Gastroesophageal sphincter (tissue), 4 donors: ENCODE results near the gene FGF19. TPM values are rescaled to one million over a fixed set of nuclear protein-coding genes. Genes with fewer than 3 reads are reported as not detected.

Source experiments
- ATAC-seq: fragments of 150-250 bp; one replicate; pipeline ENCODE4 v1.9.1; 2016; ENCODE audit warnings: mild to moderate bottlenecking, moderate library complexity
- H3K27ac ChIP-seq, 4 donors: fragments of 200-600 bp; sonication (generic) in 3 of 4; 1 replicate in 3 of 4; 2 replicates in 1 of 4; pipeline ENCODE4 v1.5.1; 2016 to 2019
- H3K27me3 ChIP-seq: fragments of 200-600 bp; sonication (generic); one replicate; pipeline ENCODE4 v1.5.1; 2019
- H3K36me3 ChIP-seq, 2 donors: fragments of 200-600 bp; sonication (generic); one replicate each; pipeline ENCODE4 v1.5.1; 2019; ENCODE audit warnings: control low read depth in 1 of 2
- H3K4me1 ChIP-seq, 3 donors: fragments of 200-600 bp; sonication (generic); 1 replicate in 2 of 3; 2 replicates in 1 of 3; pipeline ENCODE4 v1.5.1; 2016 to 2019; ENCODE audit warnings: control low read depth in 2 of 3
- H3K4me3 ChIP-seq, 2 donors: fragments of 200-600 bp; sonication (generic); one replicate each; pipeline ENCODE4 v1.5.1; 2019; ENCODE audit warnings: mild to moderate bottlenecking in 1 of 2, moderate library complexity in 1 of 2
- H3K9me3 ChIP-seq, 3 donors: fragments of 200-600 bp; sonication (generic); one replicate each; pipeline ENCODE4 v1.5.1; 2017 to 2019; ENCODE audit warnings: control low read depth in 2 of 3
- EP300 ChIP-seq: sonication (generic); formaldehyde crosslinking; IDR thresholded peaks from one replicate; pipeline ENCODE4 v1.6.1; 2017; ENCODE audit warnings: antibody characterized with exemption, mild to moderate bottlenecking
- POLR2A ChIP-seq, 2 donors: fragments of 450-650 bp; IDR thresholded peaks; one replicate each; pipeline ENCODE4 v1.6.1; 2017; ENCODE audit warnings: antibody characterized with exemption in 2 of 2, mild to moderate bottlenecking in 2 of 2, moderate library complexity in 1 of 2
- POLR2AphosphoS5 ChIP-seq: sonication (generic); formaldehyde crosslinking; IDR thresholded peaks from one replicate; pipeline ENCODE4 v1.6.1; 2017; ENCODE audit warnings: antibody characterized with exemption
- WGBS, 2 donors: methylation state at CpG; one replicate each; pipeline ENCODE4 v1.1.5; 2018; ENCODE audit warnings: low coverage in 1 of 2; 5-methylcytosine and 5-hydroxymethylcytosine counted together
- total RNA-seq, 4 donors: library from RNA; depleted of rRNA; stranded (reverse); fragments of >200 nt; gene quantifications; one replicate each; pipeline ENCODE4 v1.1.0, GENCODE V29; 2016
- TF ChIP-seq, protein P1 (sequence below), 4 experiments: fragments of 200-600 bp in 2 of 4; fragments of 450-650 bp in 2 of 4; sonication (generic) in 1 of 4; IDR thresholded peaks; one replicate each; pipeline ENCODE4 v1.5.1; 2017 to 2019; ENCODE audit warnings: antibody characterized with exemption in 4 of 4, mild to moderate bottlenecking in 2 of 4, moderate library complexity in 2 of 4

Gene FGF19
- total RNA-seq, 4 donors from 2014 or later: not detected

DNA sequence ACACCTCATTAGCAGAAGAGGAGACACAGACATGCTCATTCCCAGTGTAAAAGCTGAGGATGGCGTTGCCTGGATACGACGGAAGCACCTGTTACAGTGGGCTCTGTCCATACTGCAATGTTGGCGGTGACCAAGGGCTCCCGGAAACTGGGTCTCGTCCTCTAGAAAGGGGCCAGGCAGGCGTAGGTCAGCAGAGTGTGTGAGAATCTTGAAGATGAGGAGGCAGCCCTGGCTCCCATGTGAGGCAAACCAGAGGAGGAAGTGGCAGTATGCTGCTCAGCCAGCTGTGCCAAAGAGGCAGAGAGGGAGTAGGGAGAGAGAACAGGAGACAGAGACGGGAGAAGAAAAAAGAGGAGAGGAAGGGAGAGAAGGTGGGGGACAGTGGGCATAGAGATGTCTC, 38.9 kb downstream of the FGF19 start:
- peaks cover 0 to 9% (median under 1%) of the 10 kb centered on the region in 3 donors for H3K4me1 ChIP-seq
- no peak for ATAC-seq
- 80 to 87% methylated on average over 2 to 5 of the region's 8 CpGs for WGBS, 2 donors
- H3K36me3 ChIP-seq: peaks cover 0 to 81% of the 10 kb centered on the region in 2 donors
- TF ChIP-seq POLR2AphosphoS5: no peak
- TF ChIP-seq POLR2A (IDR thresholded peaks at IDR 0.05): no peak
- TF ChIP-seq EP300: no peak
- TF ChIP-seq, protein P1, sequence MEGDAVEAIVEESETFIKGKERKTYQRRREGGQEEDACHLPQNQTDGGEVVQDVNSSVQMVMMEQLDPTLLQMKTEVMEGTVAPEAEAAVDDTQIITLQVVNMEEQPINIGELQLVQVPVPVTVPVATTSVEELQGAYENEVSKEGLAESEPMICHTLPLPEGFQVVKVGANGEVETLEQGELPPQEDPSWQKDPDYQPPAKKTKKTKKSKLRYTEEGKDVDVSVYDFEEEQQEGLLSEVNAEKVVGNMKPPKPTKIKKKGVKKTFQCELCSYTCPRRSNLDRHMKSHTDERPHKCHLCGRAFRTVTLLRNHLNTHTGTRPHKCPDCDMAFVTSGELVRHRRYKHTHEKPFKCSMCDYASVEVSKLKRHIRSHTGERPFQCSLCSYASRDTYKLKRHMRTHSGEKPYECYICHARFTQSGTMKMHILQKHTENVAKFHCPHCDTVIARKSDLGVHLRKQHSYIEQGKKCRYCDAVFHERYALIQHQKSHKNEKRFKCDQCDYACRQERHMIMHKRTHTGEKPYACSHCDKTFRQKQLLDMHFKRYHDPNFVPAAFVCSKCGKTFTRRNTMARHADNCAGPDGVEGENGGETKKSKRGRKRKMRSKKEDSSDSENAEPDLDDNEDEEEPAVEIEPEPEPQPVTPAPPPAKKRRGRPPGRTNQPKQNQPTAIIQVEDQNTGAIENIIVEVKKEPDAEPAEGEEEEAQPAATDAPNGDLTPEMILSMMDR (IDR thresholded peaks at IDR 0.05): no peak
- no peaks in the 10 kb centered on the region for H3K27me3 ChIP-seq
- no peaks in the 10 kb centered on the region for H3K9me3 ChIP-seq
- H3K4me3 ChIP-seq: no peak overlapping the region
- no peak overlapping the region for H3K27ac ChIP-seq

DNA sequence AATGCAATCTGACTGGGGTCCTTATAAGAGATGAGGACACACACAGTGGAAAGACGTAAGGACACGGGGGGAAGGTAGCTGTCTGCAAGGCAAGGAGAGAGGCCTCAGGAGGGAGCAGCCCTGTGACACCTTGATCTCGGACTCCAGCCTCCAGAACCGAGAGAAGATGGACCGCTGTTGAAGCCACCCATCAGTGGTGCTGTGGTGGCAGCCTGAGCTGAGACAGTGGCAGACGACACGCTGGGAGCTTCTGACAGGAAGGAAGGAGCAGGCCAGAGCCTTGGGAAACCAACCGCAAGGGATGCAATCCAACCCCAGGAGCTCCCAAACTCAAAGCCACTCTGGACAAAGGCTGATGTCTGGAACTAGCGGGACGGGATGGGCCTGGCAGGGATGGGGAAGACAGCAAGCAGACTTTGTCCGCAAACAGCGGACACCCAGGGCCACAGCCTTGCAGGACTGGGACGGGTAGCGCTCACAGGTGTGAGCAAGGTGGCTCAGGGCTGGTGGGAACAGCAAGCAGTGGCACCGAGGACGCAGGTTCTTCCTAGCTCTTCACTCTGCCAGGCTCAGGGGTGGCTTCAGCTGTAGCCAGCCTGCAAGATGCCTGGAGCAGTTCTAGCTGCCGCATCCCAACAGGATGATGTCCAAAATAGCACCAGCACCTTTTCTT, 39.6 kb downstream of the FGF19 start:
- H3K27me3 ChIP-seq: no peaks in the 10 kb centered on the region
- H3K9me3 ChIP-seq: no peaks in the 10 kb centered on the region
- no peak overlapping the region for H3K27ac ChIP-seq
- ATAC-seq: no peak
- H3K4me1 ChIP-seq: peaks cover 0 to 2% (median 0%) of the 10 kb centered on the region in 3 donors
- no peak overlapping the region for H3K4me3 ChIP-seq
- TF ChIP-seq, protein P1 (IDR thresholded peaks at IDR 0.05): no peak
- TF ChIP-seq POLR2A (IDR thresholded peaks at IDR 0.05): no peak
- no peak for TF ChIP-seq EP300
- TF ChIP-seq POLR2AphosphoS5: no peak
- peaks cover 0 to 76% of the 10 kb centered on the region in 2 donors for H3K36me3 ChIP-seq
- WGBS, 2 donors: 89 to 98% methylated on average over 11 to 12 of the region's 17 CpGs

DNA sequence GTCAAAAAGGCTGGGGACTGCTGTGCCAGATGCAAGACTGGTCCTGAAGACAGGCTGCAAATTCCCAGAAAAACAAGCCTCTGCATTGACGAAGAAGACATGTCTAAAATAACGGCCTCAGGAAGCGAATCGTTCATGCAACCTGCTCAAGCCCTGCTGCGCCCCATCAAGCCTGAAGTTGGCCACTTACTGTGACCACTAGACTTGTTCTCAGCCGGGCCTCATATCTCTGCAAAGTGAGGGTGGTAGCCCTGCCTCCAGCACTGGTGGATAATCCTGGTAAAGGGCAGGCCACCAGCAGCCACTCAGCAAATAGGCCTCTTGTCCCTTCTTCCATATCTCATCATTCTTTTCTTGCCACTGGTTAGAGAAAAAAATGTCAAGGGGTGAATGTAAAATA, 40.5 kb downstream of the FGF19 start:
- Histone ChIP-seq H3K9me3 (no peaks in the 10 kb centered on the region), H3K4me3 (no peak overlapping the region), H3K27ac (no peak overlapping the region), H3K36me3 (peaks cover 0 to 70% of the 10 kb centered on the region in 2 donors), H3K4me1 (no peaks in the 10 kb centered on the region), H3K27me3 (no peaks in the 10 kb centered on the region)
- 88 to 95% methylated on average over 5 to 6 of the region's 6 CpGs for WGBS, 2 donors
- ATAC-seq: no peak
- TF ChIP-seq EP300 (no peak), POLR2A (IDR thresholded peaks at IDR 0.05) (no peak), POLR2AphosphoS5 (no peak)
- TF ChIP-seq, protein P1 (IDR thresholded peaks at IDR 0.05): no peak

- no peak overlapping the region for H3K4me3 ChIP-seq
- no peak for TF ChIP-seq EP300
- no peak for TF ChIP-seq POLR2AphosphoS5
- no peak for TF ChIP-seq POLR2A (IDR thresholded peaks at IDR 0.05)
- TF ChIP-seq, protein P1 (IDR thresholded peaks at IDR 0.05): no peak
- H3K27me3 ChIP-seq: no peaks in the 10 kb centered on the region
- H3K27ac ChIP-seq: no peak overlapping the region
- no peaks in the 10 kb centered on the region for H3K9me3 ChIP-seq
- peaks cover 0 to 3% (median 0%) of the 10 kb centered on the region in 3 donors for H3K4me1 ChIP-seq
- whole genome bisulfite sequencing, 2 donors: 84% methylated on average over 5 of the region's 13 CpGs; no CpG with 5 or more reads in 1 of the 2 donors
- ATAC-seq: no peak
- peaks cover 0 to 65% of the 10 kb centered on the region in 2 donors for H3K36me3 ChIP-seq
These were observed 41.0 kb downstream of the FGF19 start for GRCh38 chr11:69662806-69663205.

- no peak overlapping the region for H3K4me3 ChIP-seq
- peaks cover 0 to 59% of the 10 kb centered on the region in 2 donors for H3K36me3 ChIP-seq
- 61 to 85% methylated on average over 5 to 6 of the region's 16 CpGs for WGBS, 2 donors
- H3K27me3 ChIP-seq: no peaks in the 10 kb centered on the region
- no peak overlapping the region for H3K27ac ChIP-seq
- H3K4me1 ChIP-seq: peaks cover 0 to 4% (median 0%) of the 10 kb centered on the region in 3 donors
- H3K9me3 ChIP-seq: no peaks in the 10 kb centered on the region
- TF ChIP-seq POLR2AphosphoS5 (no peak), POLR2A (IDR thresholded peaks at IDR 0.05) (no peak), EP300 (no peak)
- TF ChIP-seq, protein P1 (IDR thresholded peaks at IDR 0.05): no peak
- ATAC-seq: no peak
These were observed 41.7 kb downstream of the FGF19 start for GRCh38 chr11:69662021-69662698.
